Measurements from ENCODE around the gene BCAS2.

The BCAS2 gene

GRCh38 chr1:114530224-114530623 lies 51.2 kb downstream of the BCAS2 start:
- H3K23ac ChIP-seq (ENCODE audit: low read length in 2 of 2): no peak overlapping the region
- H3K14ac ChIP-seq (ENCODE audit: low read length in 2 of 2): no peak overlapping the region
- H3K4me2 ChIP-seq (ENCODE audit: low read length, poor library complexity, severe bottlenecking): no peak overlapping the region
- H3K4ac ChIP-seq (ENCODE audit: low read depth in 1 of 2, low read length in 2 of 2): no peak overlapping the region
- H2AK5ac ChIP-seq (ENCODE audit: low read length, severe bottlenecking): no peak overlapping the region
- no peaks in the 10 kb centered on the region for H3K79me1 ChIP-seq (replicated peaks; ENCODE audit: low read length, poor library complexity, severe bottlenecking)
- peak overlapping the region; percentile 14 for H2AFZ ChIP-seq (ENCODE audit: low read depth, low read length)
- no peak for DNase-seq
- no peak overlapping the region for H3K18ac ChIP-seq (ENCODE audit: low read depth in 1 of 2, low read length in 2 of 2)
- H2BK120ac ChIP-seq (ENCODE audit: low read depth, low read length): no peak overlapping the region
- H2BK12ac ChIP-seq (ENCODE audit: low read length in 2 of 2): no peak overlapping the region
- no peak overlapping the region for H3K9ac ChIP-seq (ENCODE audit: low read length)
- H3K9me3 ChIP-seq (ENCODE audit: control insufficient read depth, low read length): no peaks in the 10 kb centered on the region
- H3K27ac ChIP-seq (ENCODE audit: low read length, poor library complexity, severe bottlenecking): no peak overlapping the region
- H2BK5ac ChIP-seq (ENCODE audit: low read depth, low read length, poor library complexity, severe bottlenecking): no peak overlapping the region
- H3K36me3 ChIP-seq (ENCODE audit: control insufficient read depth in 1 of 2, insufficient read depth in 2 of 2, low read depth in 1 of 2, low read length in 2 of 2): no peaks in the 10 kb centered on the region
- no peaks in the 10 kb centered on the region for H3K27me3 ChIP-seq (ENCODE audit: control insufficient read depth in 1 of 2, insufficient read depth in 1 of 2, low read length in 2 of 2)
- H2BK15ac ChIP-seq (ENCODE audit: low read depth, poor library complexity, severe bottlenecking): no peak overlapping the region
- no peak overlapping the region for H3K4me3 ChIP-seq (ENCODE audit: insufficient read depth in 1 of 2, low read depth in 1 of 2, low read length in 2 of 2)
- H3K4me1 ChIP-seq (ENCODE audit: control insufficient read depth, insufficient read depth, low read depth, low read length): no peaks in the 10 kb centered on the region
- WGBS: 94% methylated on average over 1 of the region's 2 CpGs
- no peak overlapping the region for H4K8ac ChIP-seq (ENCODE audit: low read length)
- no peak overlapping the region for H4K91ac ChIP-seq (ENCODE audit: low read length)

GRCh38 chr1:114524944-114525343 lies 56.5 kb downstream of the BCAS2 start:
- Histone ChIP-seq H3K36me3 (ENCODE audit: control insufficient read depth in 1 of 2, insufficient read depth in 2 of 2, low read depth in 1 of 2, low read length in 2 of 2) (no peaks in the 10 kb centered on the region), H3K18ac (ENCODE audit: low read depth in 1 of 2, low read length in 2 of 2) (no peak overlapping the region), H2BK5ac (ENCODE audit: low read depth, low read length, poor library complexity, severe bottlenecking) (no peak overlapping the region), H4K8ac (ENCODE audit: low read length) (no peak overlapping the region), H2AK5ac (ENCODE audit: low read length, severe bottlenecking) (no peak overlapping the region), H3K9me3 (ENCODE audit: control insufficient read depth, low read length) (no peaks in the 10 kb centered on the region), H3K4me1 (ENCODE audit: control insufficient read depth, insufficient read depth, low read depth, low read length) (no peaks in the 10 kb centered on the region), H3K4me2 (ENCODE audit: low read length, poor library complexity, severe bottlenecking) (no peak overlapping the region), H2AFZ (ENCODE audit: low read depth, low read length) (no peak overlapping the region), H3K27ac (ENCODE audit: low read length, poor library complexity, severe bottlenecking) (no peak overlapping the region), H3K27me3 (ENCODE audit: control insufficient read depth in 1 of 2, insufficient read depth in 1 of 2, low read length in 2 of 2) (peaks cover 0 to 4% of the 10 kb centered on the region in 2 experiments), H2BK15ac (ENCODE audit: low read depth, poor library complexity, severe bottlenecking) (no peak overlapping the region), H2BK120ac (ENCODE audit: low read depth, low read length) (no peak overlapping the region), H3K4me3 (ENCODE audit: insufficient read depth in 1 of 2, low read depth in 1 of 2, low read length in 2 of 2) (no peak overlapping the region), H3K4ac (ENCODE audit: low read depth in 1 of 2, low read length in 2 of 2) (no peak overlapping the region), H4K91ac (ENCODE audit: low read length) (no peak overlapping the region), H2BK12ac (ENCODE audit: low read length in 2 of 2) (no peak overlapping the region), H3K79me1 (replicated peaks; ENCODE audit: low read length, poor library complexity, severe bottlenecking) (no peaks in the 10 kb centered on the region), H3K9ac (ENCODE audit: low read length) (no peak overlapping the region), H3K23ac (ENCODE audit: low read length in 2 of 2) (no peak overlapping the region), H3K14ac (ENCODE audit: low read length in 2 of 2) (no peak overlapping the region)
- DNase-seq: no peak

- Histone ChIP-seq H3K9ac (ENCODE audit: low read length) (no peak overlapping the region), H2BK120ac (ENCODE audit: low read depth, low read length) (no peak overlapping the region), H3K14ac (ENCODE audit: low read length in 2 of 2) (no peak overlapping the region), H3K18ac (ENCODE audit: low read depth in 1 of 2, low read length in 2 of 2) (no peak overlapping the region), H3K23ac (ENCODE audit: low read length in 2 of 2) (no peak overlapping the region), H2BK15ac (ENCODE audit: low read depth, poor library complexity, severe bottlenecking) (no peak overlapping the region), H2AK5ac (ENCODE audit: low read length, severe bottlenecking) (no peak overlapping the region), H2BK12ac (ENCODE audit: low read length in 2 of 2) (no peak overlapping the region), H4K8ac (ENCODE audit: low read length) (no peak overlapping the region), H4K91ac (ENCODE audit: low read length) (no peak overlapping the region), H3K4ac (ENCODE audit: low read depth in 1 of 2, low read length in 2 of 2) (no peak overlapping the region), H3K36me3 (ENCODE audit: control insufficient read depth in 1 of 2, insufficient read depth in 2 of 2, low read depth in 1 of 2, low read length in 2 of 2) (no peaks in the 10 kb centered on the region), H3K27ac (ENCODE audit: low read length, poor library complexity, severe bottlenecking) (no peak overlapping the region), H2BK5ac (ENCODE audit: low read depth, low read length, poor library complexity, severe bottlenecking) (no peak overlapping the region), H3K27me3 (ENCODE audit: control insufficient read depth in 1 of 2, insufficient read depth in 1 of 2, low read length in 2 of 2) (peaks cover 0 to 8% of the 10 kb centered on the region in 2 experiments), H3K4me3 (ENCODE audit: insufficient read depth in 1 of 2, low read depth in 1 of 2, low read length in 2 of 2) (no peak overlapping the region), H2AFZ (ENCODE audit: low read depth, low read length) (peak overlapping the region; percentile 14), H3K79me1 (replicated peaks; ENCODE audit: low read length, poor library complexity, severe bottlenecking) (no peaks in the 10 kb centered on the region), H3K4me1 (ENCODE audit: control insufficient read depth, insufficient read depth, low read depth, low read length) (no peaks in the 10 kb centered on the region), H3K4me2 (ENCODE audit: low read length, poor library complexity, severe bottlenecking) (no peak overlapping the region), H3K9me3 (ENCODE audit: control insufficient read depth, low read length) (no peaks in the 10 kb centered on the region)
- no CpG with 5 or more reads among the region's 2 CpGs for whole genome bisulfite sequencing
- no peak for DNase-seq
Observed at GRCh38 chr1:114522264-114522575, 59.2 kb downstream of the BCAS2 start.

DNA sequence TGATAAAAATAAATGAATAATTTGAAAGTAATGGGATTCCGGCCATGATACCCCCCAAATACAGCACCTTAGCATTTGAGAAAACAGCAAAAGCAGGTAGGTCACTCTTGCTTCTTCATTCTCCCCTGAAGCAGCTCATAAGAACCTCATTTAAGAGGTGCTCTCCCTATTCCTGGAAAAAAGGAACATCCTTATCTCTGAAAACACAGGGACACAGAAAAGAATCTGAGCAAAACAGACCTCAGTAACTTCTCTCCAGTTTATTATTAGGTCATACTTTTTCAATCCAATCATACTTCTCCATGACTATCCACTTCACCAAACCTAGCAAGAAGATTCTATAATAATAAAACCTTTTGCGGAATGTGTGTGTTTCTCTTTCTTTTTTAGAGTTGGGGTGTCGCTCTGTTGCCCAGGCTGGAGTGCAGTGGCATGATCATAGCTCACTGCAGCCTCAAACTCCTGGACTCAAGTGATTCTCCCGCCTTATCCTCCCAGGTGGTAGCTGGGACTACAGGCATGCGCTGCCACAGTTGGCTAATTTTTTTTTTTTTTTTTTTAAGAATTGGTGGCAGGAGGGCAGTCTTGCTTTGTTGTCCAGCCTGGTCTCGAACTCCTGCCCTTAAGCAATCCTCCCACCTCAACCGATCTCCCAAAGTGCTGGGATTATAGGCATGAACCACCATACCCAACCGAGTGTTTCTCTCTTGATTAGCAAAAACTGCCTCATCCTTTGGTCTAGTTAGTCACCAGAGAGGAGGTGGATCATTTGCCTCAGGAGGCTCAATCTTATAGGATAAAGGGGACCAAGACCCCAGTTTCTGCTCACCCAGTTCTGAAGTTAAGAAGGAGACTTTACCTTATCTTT lies 59.8 kb downstream of the BCAS2 start:
- no peak overlapping the region for H2BK12ac ChIP-seq (ENCODE audit: low read length in 2 of 2)
- DNase-seq: no peak
- no peak overlapping the region for H3K9ac ChIP-seq (ENCODE audit: low read length)
- no peak overlapping the region for H3K4ac ChIP-seq (ENCODE audit: low read depth in 1 of 2, low read length in 2 of 2)
- H4K91ac ChIP-seq (ENCODE audit: low read length): no peak overlapping the region
- no peak overlapping the region for H2BK15ac ChIP-seq (ENCODE audit: low read depth, poor library complexity, severe bottlenecking)
- H3K79me1 ChIP-seq (replicated peaks; ENCODE audit: low read length, poor library complexity, severe bottlenecking): no peaks in the 10 kb centered on the region
- peak overlapping the region; percentile 14 for H2AFZ ChIP-seq (ENCODE audit: low read depth, low read length)
- 89% methylated on average over 7 of the region's 8 CpGs for WGBS
- no peaks in the 10 kb centered on the region for H3K9me3 ChIP-seq (ENCODE audit: control insufficient read depth, low read length)
- H3K4me1 ChIP-seq (ENCODE audit: control insufficient read depth, insufficient read depth, low read depth, low read length): no peaks in the 10 kb centered on the region
- H2BK120ac ChIP-seq (ENCODE audit: low read depth, low read length): no peak overlapping the region
- peaks cover 0 to 8% of the 10 kb centered on the region in 2 experiments for H3K27me3 ChIP-seq (ENCODE audit: control insufficient read depth in 1 of 2, insufficient read depth in 1 of 2, low read length in 2 of 2)
- H3K18ac ChIP-seq (ENCODE audit: low read depth in 1 of 2, low read length in 2 of 2): no peak overlapping the region
- no peak overlapping the region for H3K23ac ChIP-seq (ENCODE audit: low read length in 2 of 2)
- no peak overlapping the region for H2AK5ac ChIP-seq (ENCODE audit: low read length, severe bottlenecking)
- H3K14ac ChIP-seq (ENCODE audit: low read length in 2 of 2): no peak overlapping the region
- H3K27ac ChIP-seq (ENCODE audit: low read length, poor library complexity, severe bottlenecking): no peak overlapping the region
- H3K36me3 ChIP-seq (ENCODE audit: control insufficient read depth in 1 of 2, insufficient read depth in 2 of 2, low read depth in 1 of 2, low read length in 2 of 2): no peaks in the 10 kb centered on the region
- H3K4me2 ChIP-seq (ENCODE audit: low read length, poor library complexity, severe bottlenecking): no peak overlapping the region
- H3K4me3 ChIP-seq (ENCODE audit: insufficient read depth in 1 of 2, low read depth in 1 of 2, low read length in 2 of 2): no peak overlapping the region
- no peak overlapping the region for H2BK5ac ChIP-seq (ENCODE audit: low read depth, low read length, poor library complexity, severe bottlenecking)
- H4K8ac ChIP-seq (ENCODE audit: low read length): no peak overlapping the region

Measured in mesenchymal stem cell (in vitro differentiated cells and primary cell).